GM18499 (cell line): ENCODE data around the gene ATF3.
"Not testable (repeated sequence)": the region's sequence is repeated elsewhere in the genome, so short reads cannot be mapped to it uniquely, and the experiment has no call there.

Experiments used
- ATAC-seq: cut with Tn5 transposase; IDR thresholded peaks from one replicate; pipeline ENCODE4 v1.9.1; 2021; ENCODE audit warnings: moderate number of reproducible peaks; ENCODE audit not compliant: insufficient read depth, unreplicated experiment

The ATF3 gene

DNA sequence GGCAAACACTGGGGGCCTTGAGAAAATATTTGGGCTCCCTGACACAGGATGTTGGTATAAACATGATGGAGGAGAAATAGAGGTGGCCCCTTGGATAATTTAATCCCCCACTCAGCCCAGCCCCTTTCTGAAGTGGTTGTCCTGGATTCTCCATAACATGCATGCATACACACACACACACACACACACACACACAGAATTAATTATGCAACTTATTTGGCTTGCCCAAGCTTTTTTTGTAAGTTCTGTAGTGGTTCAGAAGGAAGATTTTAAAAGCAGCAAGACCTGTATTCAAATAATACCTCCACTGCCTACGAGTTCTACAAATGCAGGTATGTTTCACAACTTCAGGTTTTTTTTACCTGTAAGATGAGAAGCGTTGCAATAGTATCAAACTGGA is 15.0 kb downstream of the ATF3 start:
- no peak for ATAC-seq

DNA sequence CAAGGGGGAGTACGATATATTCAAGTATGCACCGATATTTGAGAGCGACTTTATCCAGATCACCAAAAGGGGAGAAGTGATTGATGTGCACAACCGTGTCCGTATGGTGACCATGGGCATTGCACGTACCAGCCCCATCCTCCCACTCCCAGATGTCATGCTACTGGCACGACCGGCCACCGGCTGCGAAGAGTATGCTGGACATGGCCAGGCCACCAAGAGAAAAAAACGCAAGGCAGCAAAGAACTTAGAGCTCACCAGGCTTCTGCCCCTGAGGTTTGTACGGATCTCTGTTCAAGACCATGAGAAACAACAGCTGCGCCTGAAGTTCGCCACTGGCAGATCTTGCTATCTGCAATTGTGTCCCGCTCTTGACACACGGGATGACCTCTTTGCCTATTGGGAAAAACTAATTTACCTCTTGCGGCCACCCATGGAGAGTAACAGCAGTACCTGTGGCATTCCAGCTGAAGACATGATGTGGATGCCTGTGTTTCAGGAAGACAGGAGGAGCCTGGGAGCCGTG is 16.5 kb downstream of the ATF3 start:
- no peak for ATAC-seq

DNA sequence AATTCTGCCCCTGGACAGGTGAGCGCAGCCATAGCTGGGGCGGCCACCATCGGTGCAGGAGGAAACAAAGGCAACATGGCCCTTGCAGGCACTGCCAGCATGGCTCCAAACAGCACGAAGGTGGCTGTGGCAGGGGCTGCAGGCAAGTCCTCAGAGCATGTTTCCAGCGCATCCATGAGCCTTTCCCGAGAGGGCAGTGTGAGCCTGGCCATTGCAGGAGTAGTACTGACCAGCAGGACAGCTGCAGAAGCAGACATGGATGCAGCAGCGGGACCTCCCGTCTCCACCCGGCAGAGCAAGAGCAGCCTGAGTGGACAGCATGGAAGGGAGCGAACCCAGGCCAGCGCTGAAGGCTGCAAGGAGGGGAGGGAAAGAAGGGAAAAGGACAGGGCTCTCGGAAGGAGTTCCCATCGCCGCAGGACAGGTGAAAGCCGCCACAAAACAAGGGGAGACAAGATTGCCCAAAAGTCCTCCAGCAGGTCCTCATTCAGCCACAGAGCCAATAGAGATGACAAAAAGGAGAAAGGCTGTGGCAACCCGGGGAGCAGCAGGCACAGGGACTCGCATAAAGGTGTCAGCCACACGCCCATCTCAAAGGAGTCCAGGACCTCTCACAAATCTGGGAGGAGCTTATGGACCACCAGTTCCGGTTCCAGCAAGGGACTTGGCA is 17.4 kb downstream of the ATF3 start:
- ATAC-seq, result no peak

DNA sequence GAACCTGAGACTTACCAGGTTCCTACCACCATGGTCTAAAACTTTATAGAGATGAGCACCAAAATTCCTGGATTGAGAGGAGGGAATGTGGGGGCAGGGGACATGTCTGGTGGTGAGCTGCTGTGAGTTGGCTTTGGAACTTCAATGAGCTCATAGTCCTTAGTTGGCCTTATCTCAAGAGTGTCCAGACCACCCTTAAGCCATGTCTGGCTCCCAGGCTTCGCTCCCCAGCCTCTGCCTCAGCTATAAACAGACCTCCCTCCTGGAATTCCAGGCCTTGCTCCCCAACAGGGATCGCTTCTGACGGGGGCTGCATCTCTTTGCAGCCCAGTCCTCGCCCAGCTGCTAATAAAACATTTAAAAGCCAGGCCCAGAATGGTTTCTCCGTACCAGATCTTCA is 19.5 kb downstream of the ATF3 start:
- no peak for ATAC-seq

DNA sequence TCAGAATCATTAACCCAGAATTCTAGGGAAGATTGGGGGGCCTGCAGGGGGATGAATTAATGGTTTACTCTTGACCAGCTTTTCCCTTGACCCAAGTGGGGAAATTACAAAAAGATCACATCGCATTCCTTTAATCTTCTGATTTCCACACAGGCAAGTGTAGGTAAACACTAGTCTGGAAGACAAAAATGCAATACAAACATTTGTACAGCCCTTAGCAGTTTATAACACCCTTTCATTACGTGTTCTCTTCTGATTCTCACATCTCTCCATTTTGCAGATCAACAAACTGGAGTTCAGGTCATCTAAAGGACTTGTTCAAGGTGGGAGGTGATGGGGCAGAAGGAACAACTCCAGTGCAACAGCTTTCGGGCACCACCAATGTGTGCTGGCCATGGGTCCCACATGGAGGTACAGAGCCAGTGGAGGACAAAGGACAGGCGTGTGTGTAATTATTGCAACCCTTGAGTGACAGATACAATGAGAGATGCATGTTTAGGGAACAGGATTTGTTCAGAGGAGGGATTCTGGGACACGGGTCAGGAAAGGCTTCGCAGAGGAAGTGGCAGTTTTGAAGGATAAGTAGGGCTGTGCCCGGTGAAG is 20.4 kb downstream of the ATF3 start:
- no peak for ATAC-seq

DNA sequence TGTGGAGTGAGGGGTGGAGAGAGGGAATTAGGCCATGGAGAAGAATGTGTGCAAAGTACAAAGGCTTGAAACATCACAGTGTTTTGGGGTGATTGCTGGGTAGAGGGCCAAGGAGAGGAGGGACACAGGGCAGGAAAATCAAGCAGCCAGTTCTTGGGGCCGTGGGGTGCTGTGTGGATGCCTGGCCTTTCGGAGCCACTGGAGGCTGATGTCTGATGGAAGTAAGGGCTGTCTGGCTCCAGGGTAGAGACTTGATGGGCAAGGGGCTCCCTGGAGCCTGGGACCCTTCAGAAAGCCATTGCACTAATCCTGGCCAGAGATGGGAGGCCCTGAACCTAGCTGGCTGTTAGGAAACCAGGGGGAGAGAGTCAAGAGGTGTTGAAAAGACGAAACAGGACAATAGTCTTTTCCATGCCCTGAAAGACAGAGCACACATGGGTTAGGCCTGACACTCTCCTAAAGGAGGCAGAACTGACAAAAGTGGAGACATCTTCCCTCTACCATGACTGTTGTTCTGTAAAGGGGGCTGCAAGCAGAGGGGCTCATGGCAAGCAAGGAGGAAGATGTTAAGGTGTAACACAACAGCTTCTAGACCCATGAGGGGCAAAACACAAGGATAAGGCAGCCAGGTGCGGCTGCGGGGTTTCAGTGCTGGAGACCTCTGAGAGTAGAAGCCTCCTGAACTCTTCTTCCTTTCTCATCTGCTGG is 21.0 kb downstream of the ATF3 start:
- ATAC-seq, result no peak

DNA sequence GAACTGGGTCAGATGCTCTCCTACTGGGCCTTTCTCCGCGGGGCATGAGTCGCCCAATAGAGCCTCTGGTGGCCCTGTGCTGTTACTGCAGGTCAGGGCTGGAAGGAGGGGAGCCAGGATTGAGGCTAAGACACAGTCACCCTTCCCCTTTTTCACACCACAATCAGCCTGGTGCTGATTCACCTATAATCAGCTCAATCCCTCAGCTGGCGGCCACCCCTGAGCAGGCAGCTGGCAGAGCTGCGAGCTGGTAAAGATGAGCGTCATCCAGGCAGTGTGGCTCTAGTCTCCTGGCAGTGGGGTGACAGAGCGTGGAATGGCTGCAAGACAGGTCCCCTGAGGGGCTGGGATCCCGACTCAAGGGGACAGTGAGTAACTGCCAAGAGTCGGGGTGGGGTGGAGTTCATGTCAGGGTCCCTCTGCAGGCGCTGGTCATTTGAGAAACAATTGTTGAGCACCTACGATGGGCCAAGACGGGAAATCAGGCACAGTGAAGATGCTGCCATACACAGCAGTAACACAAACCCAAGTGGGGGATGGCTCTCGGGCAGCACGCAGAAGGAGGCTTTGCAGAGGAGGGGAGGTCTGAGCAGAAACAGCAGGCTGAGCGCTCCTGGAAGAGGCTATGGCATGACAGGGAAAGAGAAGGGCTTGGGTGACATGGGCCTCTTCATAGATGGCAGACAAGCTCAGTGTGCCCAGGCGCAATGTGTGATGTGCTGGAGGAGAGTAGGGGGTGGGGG is 21.8 kb downstream of the ATF3 start:
- ATAC-seq, result peak; percentile 79

DNA sequence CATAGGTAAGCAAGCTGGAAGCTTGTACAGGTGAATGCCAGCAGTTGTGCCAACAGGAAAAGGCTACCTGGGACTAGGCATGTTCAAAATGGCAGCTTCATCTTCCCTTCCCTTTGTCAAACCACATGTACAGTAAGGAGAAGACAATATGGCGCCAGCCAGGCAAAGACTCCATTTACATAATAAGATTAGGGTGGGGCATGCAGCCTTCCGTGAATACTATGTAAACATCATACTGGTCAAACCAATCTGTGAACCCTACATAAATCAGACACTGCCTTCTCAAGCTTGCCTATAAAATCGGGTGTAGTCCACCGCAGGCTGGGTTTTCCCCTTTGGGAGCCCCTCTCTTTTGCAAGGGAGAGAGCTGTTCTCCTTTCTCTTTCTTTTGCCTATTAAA is 24.6 kb downstream of the ATF3 start:
- ATAC-seq, result no peak

DNA sequence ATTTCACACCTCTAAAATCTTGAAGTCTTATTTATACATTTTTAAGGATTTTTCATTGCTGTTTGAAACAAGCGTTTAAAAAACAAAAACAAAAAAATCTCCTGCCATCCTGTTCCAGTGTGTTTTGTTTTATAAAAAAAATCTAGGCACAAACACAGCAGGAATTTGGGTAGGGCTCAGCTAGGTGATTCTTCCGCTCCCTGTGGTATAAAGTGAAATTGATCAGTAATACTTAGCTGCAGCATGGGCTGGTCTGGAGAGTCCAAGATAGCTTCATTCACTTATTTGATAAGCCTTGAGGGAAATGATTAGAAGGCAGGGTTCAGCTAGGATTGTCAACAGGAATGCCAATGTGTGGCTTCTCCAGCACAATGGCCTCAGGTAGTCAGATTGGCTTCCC is 25.7 kb downstream of the ATF3 start:
- no peak for ATAC-seq

DNA sequence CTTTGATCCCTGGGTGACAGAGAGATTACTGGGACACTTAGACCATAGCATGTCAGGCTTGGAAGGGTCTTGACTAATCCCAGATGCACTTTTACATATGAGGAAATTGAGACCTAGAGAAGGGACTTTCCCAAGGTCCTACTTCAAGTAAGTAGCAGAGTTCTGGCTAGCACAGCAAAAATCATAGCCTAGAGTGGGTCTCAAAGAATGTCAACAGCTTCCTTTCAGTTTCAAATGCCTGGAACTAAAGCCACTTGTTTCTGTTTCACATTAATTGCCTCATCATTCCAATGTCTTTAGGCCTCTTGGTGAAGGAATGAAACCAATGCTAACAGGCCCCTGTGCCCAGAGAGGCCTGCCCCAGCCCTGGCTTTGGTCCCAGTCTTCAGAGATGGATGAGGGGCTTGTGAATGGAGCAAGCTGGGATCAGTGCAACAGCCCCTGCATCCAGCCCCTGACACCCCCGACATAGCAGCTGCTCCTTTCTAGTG is 26.6 kb downstream of the ATF3 start:
- ATAC-seq, result no peak

DNA sequence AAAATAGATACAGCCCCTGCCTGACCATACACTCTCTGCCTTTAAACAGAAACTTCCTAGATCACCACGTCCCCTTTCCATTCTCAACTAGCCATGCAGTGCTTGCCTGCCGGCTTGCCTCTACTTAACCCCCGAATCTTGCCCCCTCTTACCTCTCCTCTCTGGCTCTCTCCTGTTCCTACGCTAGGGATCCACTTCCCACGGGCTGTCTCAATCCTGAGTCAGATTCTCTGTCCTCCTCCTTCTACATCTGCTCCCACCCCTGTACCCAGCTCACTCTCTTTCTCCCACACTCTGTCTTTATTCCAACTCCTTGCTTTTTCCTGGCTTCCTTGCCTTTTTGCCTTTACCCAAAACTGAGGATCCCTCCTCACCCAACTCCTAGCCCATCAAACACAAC is 29.3 kb downstream of the ATF3 start:
- no peak for ATAC-seq

DNA sequence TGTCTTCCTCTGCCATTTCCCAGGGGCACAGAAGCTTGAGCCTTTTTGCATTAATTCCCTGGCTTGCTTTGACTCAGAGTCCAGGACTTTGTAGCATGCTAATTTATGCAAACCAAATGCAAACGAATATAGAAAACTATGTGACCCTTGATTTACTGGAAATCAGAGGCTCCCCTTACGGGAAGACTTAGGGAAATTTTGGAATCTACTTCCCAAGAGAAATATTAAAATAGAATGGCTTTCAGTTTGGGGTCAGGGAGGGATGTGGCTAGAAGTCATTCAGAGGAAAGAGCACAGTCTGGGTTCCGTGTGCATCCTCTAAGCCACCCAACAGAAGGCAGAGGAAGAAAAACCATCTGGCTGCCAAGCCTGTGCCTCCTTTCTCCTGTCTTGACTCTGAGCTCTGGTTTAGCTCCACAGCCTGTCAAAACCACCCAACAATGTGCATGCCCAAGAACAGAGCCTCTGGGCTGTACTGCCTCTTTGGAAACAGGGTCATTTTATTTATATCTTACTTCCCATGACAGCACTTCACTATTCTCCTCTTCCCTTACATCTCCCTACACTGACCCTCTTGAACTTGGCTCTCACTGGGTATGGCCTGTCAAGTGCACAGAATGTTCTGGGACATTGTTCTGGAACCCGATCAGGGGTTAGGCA is 30.1 kb downstream of the ATF3 start:
- ATAC-seq, result no peak

DNA sequence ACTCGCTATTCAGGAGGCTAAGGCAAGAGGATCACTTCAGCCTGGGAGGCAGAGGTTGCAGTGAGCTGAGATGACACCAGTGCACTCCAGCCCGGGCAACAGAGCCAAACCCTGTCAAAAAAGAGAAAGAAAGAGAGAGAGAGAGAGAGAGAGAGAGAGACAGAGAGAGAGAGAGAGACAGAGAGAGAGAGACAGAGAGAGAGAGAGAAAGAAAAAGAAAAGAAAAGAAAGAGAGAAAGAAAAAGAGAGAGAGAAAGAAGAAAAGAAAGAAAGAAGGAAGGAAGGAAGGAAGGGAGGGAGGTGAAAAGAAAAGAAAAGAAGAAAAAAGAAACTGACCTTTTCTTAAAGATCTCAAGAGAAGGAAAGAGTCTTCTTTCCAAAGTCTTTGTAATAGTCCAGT is 31.0 kb downstream of the ATF3 start:
- ATAC-seq, result not testable (repeated sequence)

DNA sequence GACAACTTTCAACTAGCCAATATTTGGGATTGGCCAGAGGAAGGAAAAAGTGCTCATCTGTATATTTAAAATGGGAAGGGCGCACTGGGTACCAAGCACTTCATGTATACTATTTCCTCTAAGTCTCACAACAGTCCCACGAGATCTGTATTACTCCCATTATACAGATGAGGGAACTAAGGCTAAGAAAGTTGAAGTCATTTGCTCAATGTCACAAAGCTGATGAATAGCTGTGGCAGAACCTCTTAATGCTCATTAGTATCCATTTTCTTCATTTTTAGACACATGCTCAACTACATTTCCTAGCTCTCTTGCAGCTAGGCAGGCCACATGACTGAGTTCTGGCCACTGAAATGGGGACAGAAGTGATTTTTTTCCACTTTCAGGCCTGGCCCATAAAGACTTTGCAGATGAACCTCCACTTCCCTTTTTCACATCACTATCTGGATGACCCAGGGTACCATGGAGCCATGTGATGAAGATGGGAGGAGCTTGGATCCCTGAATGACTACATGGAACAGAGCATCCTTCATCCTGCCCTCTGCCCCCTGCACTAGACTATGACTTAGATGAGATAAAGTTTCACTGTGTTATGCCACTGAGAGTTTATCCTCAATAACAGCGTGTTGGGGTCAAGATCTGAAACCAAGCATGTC is 31.8 kb downstream of the ATF3 start:
- no peak for ATAC-seq

DNA sequence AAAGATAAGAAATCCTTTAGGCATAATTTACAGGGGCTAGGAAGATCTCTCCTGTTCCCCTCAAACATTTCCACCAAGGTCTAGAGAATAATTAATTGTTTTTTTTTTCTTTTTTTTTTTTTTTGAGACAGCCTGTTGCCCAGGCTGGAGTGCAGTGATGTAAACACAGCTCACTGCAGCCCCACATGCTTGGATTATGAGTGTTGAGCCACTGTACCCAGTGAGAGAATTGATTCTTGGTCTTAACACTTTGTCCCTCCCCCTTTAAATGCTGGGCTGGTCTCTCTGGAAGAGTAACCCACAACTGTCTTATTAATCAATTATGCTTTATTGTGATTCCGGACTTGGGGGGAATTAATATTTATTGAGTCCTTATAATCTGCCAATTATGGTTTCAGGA is 33.4 kb downstream of the ATF3 start:
- no peak for ATAC-seq

DNA sequence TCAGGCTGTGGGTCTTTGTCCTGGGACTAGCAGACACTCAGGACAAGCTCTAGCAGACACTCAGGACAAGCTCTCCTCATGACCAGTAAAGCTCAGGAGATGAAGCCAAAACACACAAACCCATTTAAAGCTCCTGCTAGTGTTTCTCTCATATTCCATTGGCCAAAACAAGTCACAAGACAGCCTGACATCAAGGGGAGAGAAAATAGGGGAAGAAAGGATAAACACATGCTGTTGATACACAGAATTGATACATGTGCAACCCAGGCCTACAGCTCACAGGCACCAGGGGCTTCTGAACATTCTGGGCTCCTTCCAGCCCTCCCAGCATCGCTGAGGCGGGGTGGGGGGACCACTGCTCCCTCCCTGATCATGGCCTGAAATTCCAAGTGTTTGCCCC is 35.3 kb downstream of the ATF3 start:
- no peak for ATAC-seq

DNA sequence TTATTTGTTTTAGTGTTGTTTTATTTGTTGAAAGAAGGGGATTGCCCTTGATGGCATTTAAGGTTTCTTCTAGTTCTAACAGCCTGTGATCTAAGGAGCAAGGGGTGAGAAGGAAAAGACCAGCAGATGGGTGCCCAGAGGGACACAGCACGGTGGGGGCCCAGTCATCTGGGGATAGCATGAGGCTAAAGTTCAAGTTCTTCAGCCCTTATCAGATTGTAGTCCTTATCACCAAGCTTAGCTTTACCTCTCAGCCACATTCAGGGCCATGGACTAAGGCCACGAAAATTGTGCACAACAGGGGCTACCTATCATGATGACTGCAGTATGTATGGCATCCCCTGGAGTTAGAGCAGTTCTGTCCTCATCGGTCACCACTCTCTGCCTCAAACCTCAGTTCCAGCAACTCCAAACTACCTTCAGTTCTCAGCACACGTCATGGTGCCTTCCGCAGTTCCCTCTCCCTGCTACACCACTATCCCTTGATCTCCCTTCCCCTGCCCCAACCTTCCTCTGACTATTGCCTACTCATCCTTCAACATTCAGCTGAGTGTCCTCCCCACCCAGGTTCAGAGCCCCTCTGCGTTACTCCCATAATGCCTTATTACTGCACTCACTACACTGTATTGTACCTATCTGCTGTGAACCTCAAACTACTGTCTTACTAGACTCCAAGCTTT is 36.4 kb downstream of the ATF3 start:
- ATAC-seq, result no peak

DNA sequence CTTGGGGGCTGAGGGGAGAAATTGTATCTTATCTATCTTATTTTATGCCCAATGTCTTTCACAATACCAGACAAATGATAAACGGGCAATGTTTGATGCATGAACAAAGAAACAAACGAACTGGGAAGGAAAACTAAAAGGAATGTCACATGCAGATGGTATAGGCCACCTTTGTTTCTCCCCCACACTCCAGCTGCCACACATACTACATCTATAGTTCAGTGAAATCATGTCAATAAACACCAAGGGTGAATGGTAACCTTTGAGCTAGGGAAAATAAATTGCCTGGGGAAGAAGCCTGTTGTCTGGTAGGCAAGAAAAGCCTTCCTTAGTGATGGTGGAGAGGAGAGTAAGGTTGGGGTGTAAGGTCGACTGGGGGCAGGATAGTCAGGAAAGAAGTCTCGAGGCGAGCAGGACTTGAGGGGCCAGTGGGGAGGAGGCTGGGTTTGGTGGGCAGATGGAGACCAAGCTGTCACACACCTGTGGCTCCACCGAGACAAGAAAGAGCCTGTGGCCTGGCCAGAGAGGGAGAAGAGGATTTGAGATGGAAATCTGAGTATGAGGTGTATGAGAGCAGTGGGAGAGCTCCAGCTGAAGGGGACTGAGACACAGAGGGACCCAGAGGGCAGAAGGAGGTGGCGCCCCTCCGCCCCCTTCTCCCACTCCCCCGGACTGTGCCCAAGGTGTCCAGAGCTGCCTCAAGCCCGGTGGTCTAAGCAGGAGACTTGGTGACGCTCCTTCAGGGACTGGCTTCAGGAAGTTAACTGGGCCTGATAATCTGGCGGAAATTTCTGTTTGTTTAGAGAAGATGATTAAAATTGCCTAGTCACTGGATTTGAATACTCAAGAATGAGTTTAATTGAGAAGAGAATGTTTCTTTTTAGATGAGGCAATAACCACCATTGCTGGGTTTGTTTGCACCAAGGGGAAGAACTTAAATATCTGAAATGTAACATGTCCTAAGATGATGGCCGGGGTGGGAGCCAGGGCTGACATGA is 37.3 kb downstream of the ATF3 start:
- no peak for ATAC-seq
